Activated T-cell treated with anti-CD3 and anti-CD28 coated beads for 24 hours (primary cell): ENCODE results near the gene ZNF366.

ENCODE experiments used
- DNase-seq: peaks from one replicate; pipeline ENCODE4 v3.0.0-alpha.2; 2020; ENCODE audit warnings: low read depth

The ZNF366 gene

DNA sequence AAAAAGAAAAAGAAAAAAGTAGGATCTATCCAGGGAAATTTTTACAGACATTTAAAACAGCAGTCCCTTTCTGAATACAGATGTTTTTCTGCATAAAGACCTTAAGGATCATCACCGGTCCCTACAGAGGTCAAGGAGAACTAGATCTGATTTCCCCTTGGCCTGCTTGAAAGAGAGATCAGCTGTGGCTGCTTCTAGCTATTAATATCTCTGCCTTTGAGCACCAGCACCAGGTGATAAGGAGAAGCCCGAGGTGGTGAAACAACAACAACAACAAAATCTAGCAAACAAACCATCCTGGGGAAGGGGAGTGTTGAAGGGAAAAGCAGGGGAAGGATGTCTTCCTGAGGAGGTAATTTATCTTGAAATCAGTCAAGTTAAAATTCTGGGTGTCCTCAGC is 42.1 kb downstream of the ZNF366 start:
- DNase-seq = no peak

DNA sequence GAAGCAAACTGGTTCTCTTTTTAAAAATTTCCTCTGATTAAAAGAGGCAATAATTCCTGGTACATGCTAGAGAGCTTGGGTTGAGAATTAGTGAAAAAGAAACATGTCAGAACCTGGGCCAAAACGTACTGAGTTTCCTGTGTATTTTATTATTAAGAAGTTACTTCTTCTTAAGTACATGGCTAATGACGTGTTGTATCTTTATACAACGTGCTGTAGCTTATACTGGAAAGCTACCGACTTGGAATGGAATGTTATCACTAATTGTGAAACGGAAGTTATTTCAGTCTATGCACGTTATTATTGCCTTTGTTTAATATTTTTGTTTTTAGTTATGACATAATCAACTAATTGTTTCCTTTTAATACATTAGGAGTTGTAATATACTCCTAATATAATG is 43.1 kb downstream of the ZNF366 start:
- DNase-seq = no peak

DNA sequence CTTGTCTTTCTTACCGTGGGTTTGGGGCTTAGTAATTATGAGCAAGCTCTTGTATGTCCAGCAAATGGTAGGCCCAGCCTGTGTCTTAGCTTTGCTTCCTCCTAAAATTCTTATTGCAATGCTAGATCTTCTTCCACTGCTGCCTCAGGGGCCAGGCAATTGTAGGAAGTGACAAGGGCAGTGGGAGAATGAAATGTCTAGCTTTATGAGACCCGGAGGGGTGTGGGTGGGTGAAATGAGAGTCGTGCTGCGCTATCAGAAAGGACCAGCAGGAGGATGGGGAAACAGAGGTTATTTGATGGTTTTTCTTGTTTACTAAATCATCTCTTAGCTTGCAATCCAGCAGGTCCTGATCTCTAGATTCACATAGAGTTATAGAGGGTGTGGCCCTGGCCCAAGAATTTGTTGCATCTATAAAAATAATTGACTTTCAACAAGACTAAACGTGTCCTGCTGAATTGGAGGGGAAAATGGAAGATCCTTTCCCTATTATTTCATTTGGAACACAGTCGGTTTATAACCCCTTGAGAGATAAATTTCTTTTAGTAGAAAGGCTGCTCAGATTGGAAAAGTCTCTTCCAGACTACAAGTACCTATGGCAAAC is 43.7 kb downstream of the ZNF366 start:
- no peak for DNase-seq

DNA sequence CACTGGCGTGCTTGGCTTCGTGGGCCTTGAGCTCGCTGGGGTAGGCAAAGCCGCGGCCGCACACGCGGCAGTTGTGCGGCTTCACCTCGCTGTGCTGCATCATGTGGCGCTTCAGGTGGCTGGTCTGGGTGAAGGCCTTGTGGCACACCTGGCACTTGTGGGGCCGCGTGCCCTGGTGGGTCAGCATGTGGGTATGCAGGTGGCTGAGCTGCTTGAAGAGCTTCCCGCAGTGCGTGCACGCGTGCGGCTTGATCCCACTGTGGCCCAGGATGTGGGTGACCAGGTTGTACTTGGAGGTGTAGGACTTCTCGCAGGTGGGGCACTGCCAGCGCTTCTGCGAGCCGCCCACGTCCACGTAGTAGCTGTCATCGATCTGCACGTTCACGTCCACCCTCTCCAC is 46.8 kb downstream of the ZNF366 start:
- no peak for DNase-seq

DNA sequence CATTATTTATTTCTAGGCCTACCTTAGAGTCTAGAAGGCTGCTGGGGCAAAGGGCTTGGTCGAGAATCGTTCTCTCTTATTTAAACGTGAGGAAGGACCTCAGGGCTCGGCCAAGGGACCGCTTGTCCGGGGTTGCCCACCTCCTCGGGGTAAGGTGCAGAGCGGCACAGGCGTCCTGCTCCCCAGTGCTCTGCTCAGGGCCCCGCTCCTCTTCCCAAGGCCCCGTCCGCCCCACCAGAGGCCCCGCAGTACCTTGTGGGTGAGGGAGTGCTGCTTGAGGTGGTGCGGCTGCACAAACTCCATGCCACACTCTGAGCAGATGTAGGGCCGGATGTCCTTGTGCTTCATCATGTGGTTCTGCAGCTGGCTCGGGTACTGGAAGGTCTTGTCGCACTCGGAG is 47.3 kb downstream of the ZNF366 start:
- DNase-seq = no peak

DNA sequence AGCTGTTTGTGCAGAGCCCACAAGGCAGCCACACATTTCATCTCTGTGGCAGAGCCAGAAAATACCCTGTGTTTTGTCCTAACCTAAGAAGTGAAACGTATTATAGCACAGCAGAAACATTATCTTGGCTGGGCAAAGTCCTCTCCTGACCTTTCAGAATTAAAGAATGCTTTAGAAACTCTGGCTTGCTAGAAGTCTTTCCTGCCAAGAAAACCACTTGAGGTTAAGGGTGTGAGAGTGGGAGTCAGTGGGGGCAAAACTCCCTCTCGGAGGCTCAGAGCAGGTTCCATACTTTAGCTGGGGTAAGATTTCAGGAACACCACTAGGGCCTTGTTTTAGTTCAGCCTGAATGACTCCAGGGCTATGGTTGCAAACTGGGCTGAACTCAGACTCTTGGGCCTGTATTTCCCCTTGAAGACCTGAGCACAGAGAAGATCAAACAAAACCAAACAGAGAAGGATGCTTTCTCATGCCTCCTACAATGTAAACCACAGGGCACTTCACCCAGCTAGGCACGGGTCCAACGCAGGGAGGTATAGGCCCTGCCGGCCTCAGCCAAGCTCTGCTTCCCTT is 48.0 kb downstream of the ZNF366 start:
- DNase-seq = no peak

DNA sequence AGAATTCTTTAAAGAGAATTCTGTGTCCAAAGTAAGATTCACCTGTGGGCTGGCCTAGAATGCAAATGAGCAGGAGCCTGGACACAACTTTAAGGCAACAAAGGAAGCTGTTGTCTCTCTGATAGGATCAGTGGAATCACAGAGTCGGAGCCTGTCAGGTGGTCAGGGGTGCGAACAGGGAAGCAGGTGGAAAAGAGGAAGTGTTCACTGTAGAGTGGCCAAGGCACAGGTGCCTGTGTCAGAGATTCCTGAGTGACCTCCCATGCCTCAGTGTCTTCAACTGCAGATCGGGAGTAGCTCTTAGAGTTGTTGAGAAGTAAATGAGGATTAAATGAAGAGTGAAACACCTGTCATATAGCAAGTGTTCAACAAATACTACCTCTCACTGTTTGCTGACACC is 48.8 kb downstream of the ZNF366 start:
- DNase-seq = no peak

DNA sequence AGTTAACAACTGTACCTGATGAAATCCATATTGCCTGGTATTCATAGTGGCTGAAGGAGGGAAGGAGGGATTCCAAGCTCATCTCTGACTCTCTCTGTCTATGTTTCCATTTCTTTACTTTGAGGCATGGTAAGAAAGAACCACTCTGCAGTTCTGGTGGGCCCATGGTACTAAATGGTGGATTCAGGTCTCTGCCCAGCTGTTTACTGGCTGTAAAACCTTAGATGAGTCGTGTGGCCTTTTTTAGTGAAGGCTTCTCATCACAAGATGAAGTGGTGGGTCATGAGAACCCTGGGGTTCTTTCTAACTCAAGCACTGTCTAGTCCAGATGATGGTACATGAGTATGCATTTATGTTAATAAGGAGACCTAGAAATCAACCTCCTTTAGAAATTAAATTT is 49.7 kb downstream of the ZNF366 start:
- DNase-seq = no peak

DNA sequence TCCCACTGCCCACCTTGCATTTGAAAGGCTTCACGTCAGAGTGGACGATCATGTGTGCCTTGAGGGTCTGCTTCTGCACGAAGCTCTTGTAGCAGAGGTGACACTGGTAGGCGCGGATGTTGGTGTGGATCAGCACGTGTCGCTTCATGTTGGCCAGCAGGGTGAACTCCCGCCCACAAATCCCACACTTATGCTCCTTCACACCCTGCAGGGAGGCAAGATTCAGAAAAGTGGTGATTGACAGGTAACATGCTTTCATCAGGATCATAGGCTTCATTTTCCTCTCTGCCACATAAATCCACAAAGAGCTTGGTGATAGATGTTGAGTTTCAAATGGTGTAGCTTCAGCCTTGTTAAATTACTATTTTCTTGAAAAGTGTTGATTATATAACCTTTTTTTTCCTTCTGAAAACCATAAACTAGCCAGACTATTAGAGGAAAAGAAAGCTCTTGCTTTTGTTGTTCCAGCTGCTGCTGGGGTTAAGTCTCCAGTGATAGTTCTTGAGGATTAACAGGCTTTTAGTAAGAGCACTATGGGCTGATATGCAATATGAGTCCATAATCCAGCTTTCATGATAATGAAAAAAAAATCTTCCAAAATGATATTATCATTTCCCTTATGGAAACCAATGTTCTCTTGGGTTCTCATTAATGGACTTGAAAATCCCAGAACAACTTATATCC is 50.7 kb downstream of the ZNF366 start:
- no peak for DNase-seq

DNA sequence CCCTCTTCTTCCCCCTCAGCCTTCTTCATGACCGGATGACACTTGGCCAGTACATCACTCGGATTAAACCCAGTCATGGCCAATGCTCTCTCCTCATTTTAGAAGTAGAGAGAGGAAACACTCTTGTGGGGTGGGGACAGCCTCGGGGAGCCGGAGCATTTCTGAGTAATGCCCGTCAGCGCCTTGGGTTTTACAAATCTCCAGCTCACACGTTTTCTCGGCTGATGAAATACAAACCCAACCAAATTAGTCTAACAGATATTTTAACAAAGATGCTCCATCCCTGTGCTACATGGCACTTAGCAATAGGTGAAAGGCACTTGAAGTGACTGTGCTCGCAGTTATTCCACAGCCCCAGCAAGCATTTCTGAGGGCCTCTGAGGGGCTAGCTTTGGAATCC is 51.7 kb downstream of the ZNF366 start:
- DNase-seq = no peak

DNA sequence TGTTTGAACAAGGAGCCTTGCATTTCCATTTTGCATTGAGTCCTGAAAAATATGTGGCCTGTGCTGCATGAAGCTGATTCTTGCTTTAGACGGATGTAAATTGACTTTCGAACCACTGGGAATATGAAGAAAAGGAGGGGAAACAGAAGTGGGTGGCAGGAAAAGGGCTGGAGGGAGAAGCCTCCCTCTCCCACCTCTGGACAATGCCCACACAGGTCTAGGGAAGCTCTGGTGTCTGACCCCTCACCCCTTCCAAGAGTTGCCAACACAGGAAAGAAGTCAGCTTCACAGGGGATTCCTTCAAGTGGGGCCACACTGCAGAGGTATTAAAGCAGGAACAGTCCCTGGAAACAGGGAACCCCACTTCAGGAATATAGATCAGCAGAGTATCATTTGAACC is 52.2 kb downstream of the ZNF366 start:
- no peak for DNase-seq

DNA sequence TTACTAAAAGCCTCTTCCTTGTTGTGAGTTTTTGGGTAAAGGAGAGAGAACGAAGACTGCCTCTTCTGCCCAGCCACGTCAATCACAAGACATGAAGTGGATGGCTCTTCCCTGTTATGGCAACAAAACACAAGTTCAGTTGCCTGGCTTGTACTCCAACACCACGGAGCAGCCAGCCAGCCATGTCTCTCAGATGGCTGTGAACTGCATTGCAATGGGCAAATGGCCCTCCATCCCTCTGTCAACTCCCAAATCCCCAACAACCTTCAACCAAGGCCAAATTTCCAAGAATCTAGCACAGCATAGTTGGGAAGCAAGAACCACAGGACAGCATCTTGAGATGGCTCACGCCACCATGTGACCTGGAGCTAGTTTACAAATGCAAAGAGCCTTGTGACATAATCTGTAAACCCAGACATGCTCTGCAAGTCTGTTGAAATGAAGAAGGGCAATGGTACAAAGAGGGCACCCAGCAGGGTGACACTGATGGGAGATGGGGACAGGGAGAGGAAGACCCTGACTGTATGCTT is 53.9 kb downstream of the ZNF366 start:
- no peak for DNase-seq

DNA sequence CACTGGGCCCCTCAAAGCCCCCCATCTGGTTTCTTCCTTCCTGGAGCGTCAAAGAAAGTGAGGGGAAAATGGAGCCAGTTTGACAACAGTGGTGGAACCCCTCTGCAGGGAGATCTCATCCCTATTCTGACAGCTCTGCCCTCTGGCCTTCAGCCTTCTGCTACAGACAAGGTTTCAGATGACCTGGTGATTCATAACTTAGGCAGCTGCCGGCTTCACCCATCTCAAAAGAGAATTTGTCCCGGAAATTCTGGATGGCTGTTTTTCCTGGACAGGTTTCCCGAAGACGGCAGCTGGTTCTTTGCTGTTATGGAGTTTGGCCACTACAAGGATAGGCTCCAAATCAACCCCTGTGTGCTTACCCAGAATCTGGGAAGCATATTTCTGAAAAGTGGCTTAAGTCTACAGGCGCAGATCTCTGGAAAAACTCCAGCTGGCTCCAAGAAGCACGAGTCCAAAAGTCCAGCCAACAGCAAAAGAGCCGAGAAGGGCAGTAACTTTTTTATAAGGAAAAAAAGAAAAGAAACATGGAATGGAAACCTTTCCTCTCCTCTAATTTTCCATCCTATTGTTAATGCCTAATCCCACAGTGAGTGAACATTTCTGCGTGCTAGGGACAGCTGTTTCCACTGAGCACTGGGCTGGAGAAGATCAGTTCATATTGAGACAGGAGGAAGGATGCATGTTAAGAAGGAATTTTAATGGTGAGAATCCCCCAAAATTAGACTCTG is 54.5 kb downstream of the ZNF366 start:
- DNase-seq = no peak

DNA sequence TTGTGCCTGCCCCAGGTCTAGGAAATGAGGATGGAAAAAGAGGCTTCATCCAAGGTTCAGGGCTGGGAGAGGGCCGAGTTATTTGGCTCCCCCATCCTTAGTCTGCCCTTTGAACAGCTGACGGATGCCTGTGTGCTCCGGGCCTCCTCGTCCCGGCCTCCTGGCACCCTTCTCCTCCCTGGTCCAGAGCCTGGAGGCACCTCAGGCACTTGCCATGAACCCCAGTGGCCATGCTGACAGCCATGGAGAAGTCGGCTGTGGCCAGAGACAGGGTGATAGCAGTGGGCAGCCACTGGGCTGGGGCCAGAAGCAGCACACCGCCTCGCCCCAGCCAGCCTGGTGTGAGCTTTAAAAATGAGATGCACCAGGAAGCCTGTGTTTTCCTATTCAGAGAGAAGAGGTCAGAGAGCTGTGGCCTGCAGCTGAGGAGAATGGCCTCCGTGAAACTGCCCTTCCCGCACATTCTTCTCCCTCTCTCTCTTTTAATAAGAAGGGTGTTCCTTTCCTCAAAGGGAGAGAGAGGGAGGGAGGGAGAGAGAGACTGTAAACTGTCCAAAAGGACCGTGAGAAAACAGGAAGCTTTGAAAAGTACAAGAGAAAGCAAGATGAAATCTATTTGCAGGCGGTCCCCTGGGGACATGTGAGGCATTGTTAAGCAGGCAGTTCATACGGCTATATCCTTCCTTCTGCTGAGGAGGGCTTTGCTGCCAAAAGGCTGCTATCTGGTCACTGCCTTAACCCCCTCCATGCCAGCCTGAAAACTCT is 55.3 kb downstream of the ZNF366 start:
- DNase-seq = no peak

DNA sequence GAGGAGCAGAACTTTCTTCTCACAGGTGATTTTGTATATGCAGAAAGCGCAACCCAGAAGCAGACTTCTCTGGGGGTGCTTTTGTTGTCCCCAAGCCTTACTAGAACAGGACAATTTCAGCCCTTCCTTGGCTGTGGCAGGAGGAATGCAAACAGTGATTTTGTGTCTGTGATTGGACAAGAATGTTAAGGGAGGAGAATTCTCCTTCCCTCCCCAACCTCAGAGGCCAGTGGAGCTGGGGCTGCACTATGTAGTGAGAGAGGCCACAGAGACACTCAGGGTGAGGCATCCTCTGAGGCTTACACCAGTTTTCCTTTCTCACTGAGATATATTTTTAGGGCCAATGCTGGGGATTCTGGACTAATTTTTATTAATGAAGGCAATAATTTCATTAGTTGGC is 58.8 kb downstream of the ZNF366 start:
- no peak for DNase-seq

DNA sequence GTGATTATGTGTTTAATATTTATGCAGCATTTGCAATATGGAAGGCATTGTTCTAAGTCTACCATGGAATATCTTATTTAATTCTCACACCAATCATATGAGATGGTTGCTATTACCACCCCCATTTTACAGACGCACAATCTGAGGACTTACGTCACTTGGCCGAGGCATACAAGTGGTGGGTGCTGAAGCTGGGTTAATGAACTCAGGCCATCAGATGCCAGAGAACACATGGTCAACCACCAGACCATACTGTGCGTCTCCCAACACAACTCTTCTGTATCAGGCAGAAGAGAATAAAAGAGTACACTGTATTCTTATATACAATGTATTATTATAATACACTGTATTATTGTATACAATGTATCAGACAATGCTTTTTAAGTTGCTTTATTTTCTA is 59.5 kb downstream of the ZNF366 start:
- no peak for DNase-seq

DNA sequence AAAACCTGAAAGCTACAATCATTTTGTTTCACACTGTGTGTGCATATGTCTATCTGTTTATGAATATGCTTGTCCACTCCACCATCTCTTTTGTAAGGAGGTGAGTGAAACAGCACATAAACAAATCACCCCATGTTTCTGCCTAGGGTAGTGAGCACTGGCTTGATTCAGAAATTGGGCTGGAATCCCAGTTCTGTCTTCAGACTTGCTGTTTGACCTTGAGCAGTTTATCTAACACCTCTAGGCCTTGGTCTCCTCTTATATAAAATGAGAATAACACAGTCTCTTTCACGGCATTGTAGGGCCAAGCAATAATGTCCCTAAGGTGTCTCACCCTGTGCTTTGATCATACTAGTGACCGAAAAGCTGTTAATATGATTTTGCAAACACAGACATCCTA is 61.2 kb downstream of the ZNF366 start:
- no peak for DNase-seq

DNA sequence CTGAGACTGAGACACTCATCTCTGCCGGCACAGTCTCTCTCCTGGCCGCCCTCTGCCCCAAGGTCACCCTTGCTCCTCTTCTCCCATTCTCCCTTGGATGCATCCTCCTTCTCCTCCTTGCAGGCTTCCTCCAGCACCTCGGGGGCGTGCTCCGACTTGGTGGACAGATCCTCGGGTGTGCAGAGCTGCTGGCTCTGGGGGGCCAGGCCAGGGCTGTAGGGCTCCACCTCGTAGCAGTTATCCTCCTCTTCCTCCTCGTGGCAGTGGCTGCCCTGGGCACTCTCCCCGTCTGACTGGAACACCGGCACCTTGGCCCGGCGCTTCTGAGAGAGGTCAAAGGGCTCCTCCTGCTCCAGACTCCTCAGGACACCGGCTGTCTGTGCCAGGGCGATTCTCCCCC is 63.3 kb downstream of the ZNF366 start:
- DNase-seq = no peak

DNA sequence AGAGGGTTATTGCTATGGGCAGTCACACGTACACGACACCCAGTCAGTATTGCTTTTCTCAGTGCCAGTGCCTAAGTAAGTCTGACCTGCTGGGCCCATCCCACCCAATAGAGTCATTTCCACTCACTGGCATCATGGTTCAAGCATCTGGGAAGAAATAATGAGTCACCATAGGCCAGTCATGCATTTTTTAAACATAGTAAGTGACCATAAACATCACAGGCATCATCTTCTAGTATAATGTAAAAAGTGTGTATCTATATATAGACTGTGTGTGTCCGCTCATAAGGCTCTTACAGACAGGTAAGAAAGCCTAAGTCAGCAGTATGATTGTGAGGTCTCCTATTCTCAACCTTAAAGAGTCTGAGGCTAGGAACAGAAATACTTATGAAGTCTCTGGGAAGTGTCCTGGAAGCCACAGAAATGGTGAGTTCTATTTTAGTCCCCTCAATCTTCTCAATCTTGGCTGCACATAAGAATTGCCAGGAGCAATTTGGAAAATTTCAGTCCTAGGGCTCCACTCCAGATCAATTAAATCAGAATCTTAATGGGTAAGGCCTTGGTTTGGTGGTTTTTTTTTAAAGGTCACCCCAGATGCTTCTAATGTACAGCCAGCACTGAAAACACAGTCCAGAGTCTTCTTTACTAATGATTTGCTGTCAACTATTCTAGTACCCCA is 65.2 kb downstream of the ZNF366 start:
- no peak for DNase-seq

DNA sequence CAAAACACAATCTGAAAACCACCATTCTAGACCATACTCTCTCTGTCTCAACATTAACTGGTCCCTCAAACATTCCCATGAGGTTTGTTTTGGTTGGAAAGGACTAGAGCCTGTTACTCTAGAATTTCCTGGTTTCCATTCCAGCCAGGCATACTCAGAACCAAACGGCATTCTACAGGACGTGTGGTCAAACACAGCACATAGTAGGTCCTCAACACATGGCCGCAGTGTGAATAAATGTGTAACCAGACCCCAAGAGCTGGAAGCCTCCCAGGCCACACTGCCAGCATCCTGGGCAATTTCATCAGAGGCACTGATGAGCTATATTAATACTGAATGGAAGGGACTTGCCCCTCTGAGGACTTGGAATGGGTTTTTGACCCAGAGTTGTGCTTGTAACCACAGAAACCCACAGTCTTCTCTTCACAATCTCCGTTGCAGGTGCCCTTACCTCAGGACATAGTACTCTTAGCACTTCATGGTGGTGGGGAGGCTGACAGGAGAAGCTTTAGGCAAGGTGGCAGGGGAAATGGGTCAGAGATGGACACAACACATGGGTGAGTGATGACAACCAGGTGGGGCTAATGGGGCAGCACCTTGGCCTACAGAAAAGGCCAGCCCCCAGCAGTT is 66.0 kb downstream of the ZNF366 start:
- DNase-seq = no peak

DNA sequence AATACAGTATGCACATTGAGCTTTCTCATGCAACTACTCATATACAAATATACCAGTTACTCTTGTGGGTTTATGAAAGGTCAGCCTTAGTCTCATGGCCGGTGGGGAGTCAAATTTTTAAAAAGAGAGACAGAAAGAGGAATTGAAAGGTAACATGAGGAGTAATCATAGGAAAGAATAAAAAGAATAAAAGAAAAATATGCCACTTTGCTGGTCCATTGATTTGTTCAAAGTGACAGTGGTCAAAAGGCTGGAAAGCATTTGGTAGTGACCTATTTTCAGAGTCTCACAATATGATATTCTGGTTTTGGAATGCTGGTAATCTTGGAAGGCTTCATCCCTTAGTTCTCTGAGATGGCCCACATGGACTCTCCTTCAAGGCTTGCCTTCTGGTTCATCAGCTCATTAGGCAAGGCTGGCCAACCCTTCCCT is 67.0 kb downstream of the ZNF366 start:
- DNase-seq = no peak
